A375 (cell line): Measurements from ENCODE around the gene UQCC2. TPM values are rescaled to one million over a fixed set of nuclear protein-coding genes. Genes with fewer than 3 reads are reported as not detected.

Experiments
- small RNA-seq: library from RNA; depleted of rRNA; stranded (forward); fragments of <200 nt; gene quantifications from one replicate; pipeline ENCODE3, GENCODE V24; 2014
- total RNA-seq: library from RNA; depleted of rRNA; stranded (reverse); fragments of >200 nt; shearing (Covaris generic); gene quantifications from 2 replicates; pipeline ENCODE4 v1.2.3, GENCODE V29; 2014; rRNA removed

UQCC2 gene
- 41.8 and 49.2 TPM in 2 replicates for total RNA-seq

DNA sequence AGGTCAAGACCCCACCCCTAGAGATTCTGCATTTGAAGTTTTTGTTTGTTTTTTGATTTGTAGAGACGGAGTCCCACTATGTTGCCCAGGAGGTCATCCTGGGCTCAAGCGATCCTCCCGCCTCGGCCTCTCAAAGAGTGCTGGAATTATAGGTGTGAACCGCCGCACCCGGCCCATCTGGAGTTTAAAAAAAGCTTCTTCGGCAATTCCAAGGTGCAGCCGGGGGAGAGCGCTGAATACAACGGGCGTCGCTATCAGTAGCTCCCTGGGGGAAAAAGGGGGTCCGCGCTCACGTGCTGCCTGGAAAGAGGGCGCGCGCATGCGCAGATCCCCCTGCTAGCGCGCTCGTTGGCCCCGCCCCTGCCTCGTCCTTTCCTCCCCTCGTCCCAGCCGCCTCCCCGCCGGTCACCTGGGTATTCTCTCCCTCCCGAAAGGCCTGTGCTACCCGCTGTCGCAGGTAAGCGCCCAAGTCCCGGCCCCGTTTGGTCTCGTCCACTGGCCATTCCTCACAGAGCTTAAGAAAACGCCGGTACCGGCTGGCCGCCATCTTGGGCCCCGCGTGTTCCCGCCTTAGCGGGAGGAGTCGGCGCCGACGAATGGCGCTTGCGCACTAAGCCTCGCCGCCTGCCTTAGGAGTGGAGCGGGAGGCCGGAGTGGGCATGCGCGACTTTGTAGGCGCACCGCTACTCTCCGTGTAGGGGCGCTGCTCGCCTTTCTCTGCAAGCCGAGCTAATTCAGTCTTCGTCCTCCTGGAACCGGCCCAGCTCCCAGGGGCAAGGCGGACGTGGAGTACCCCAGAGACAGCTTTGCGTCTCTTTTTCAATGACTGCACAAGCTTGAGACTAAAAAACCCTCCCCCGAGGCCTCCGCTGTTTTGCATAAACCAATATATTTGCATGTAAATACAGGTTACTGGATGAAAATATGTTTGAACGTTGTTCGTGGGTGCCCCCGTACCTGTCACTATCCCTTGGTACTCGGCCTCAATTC, at the start of gene UQCC2:
Gene UQCC2 (minus strand): TSS at position 561 of the 990 bp plus-strand sequence. CDS start 14 bp downstream, at position 547.

GRCh38 chr6:33746651-33747100, 35.2 kb upstream of the UQCC2 start, which contains the start of gene IP6K3:
Gene IP6K3, minus strand, starts transcription at chr6:33746905. Its CDS starts 11,429 bp downstream, at chr6:33735476.

Small RNA genes lying within 50 kb of the gene (small RNA-seq; reads per million reads assigned to genes)
- not detected for gene MIR3934

Other genes with a start within 250 kb of the UQCC2 start
- gene BAK1, start 131.4 kb downstream of the UQCC2 start, total RNA-seq = 9.9 and 10.7 TPM in 2 replicates
- 35.4 and 35.8 TPM in 2 replicates for gene ITPR3, start 90.4 kb downstream of the UQCC2 start, total RNA-seq
- gene IP6K3, start 35.2 kb upstream of the UQCC2 start, total RNA-seq = not detected in 2 replicates
- 47.4 and 55.1 TPM in 2 replicates for gene LEMD2, start 77.4 kb upstream of the UQCC2 start, total RNA-seq
- gene MLN, start 92.3 kb upstream of the UQCC2 start, total RNA-seq = not detected in 2 replicates